Measurements from ENCODE around the gene RASL11A. TPM values are rescaled to one million over a fixed set of nuclear protein-coding genes. Genes with fewer than 3 reads are reported as not detected.

The RASL11A gene
- total RNA-seq, 2 donors from 2014 or later: 0.95 to 1.1 TPM

DNA sequence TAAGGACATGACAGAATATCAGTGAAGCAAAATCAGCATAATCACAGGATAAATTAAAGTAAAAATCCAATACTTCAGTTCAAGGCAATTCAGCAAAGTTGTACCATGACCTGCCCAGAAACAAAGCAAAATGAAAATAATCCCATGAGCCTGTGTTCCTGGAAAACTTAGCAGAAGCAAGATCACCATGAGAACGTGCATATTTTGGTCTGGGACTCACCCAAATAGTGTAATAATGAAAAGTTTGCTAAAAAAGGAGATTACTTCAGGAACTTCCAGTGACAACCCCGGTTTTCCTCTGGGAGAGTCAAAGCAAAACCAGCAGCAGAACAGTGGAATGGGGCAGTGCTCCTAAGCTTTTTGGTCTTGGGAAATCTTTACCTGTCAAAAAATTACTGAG is 34.2 kb upstream of the RASL11A start:
- H3K4me1 Mint-ChIP-seq: peaks cover under 1% of the 10 kb centered on the region
- no peak overlapping the region for H3K4me3 Mint-ChIP-seq
- H3K36me3 Mint-ChIP-seq (ENCODE audit: low read depth): no peaks in the 10 kb centered on the region

GRCh38 chr13:27242702-27243101 is 27.9 kb upstream of the RASL11A start:
- Mint-ChIP-seq H3K4me1 (peaks cover 7% of the 10 kb centered on the region), H3K27ac (no peak overlapping the region), H3K4me3 (no peak overlapping the region), H3K36me3 (ENCODE audit: low read depth) (no peaks in the 10 kb centered on the region), H3K9me3 (no peaks in the 10 kb centered on the region), H3K27me3 (ENCODE audit: insufficient read depth) (no peaks in the 10 kb centered on the region)
- H3K4me1 ChIP-seq (ENCODE audit: control insufficient read depth, insufficient read depth, low read length): no peaks in the 10 kb centered on the region
- H3K4me3 ChIP-seq (ENCODE audit: low read length): no peak overlapping the region
- no peak overlapping the region for H3K9ac ChIP-seq (ENCODE audit: extremely low read depth, low read length, poor library complexity, severe bottlenecking)
- no peaks in the 10 kb centered on the region for H3K9me3 ChIP-seq (ENCODE audit: control insufficient read depth, low read length)
- WGBS, 2 experiments (ENCODE audit: insufficient coverage in 1 of 2, insufficient read length in 1 of 2): 86 to 95% methylated on average over 1 to 5 of the region's 5 CpGs
- H3K27ac ChIP-seq (ENCODE audit: low read depth, low read length): no peak overlapping the region
- TF ChIP-seq, protein P1, sequence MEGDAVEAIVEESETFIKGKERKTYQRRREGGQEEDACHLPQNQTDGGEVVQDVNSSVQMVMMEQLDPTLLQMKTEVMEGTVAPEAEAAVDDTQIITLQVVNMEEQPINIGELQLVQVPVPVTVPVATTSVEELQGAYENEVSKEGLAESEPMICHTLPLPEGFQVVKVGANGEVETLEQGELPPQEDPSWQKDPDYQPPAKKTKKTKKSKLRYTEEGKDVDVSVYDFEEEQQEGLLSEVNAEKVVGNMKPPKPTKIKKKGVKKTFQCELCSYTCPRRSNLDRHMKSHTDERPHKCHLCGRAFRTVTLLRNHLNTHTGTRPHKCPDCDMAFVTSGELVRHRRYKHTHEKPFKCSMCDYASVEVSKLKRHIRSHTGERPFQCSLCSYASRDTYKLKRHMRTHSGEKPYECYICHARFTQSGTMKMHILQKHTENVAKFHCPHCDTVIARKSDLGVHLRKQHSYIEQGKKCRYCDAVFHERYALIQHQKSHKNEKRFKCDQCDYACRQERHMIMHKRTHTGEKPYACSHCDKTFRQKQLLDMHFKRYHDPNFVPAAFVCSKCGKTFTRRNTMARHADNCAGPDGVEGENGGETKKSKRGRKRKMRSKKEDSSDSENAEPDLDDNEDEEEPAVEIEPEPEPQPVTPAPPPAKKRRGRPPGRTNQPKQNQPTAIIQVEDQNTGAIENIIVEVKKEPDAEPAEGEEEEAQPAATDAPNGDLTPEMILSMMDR (conservative IDR thresholded peaks at IDR 0.05): no peak
- DNase-seq: no peak
- no peaks in the 10 kb centered on the region for H3K27me3 ChIP-seq (ENCODE audit: control insufficient read depth, insufficient read depth, low read length, poor library complexity, severe bottlenecking)
- H3K36me3 ChIP-seq (ENCODE audit: control insufficient read depth, insufficient read depth, low read length): no peaks in the 10 kb centered on the region

More for the DNA sequence above, 34.2 kb upstream of the RASL11A start:
- TF ChIP-seq, protein P1 (conservative IDR thresholded peaks at IDR 0.05): no peak
- Histone ChIP-seq H3K36me3 (ENCODE audit: control insufficient read depth, insufficient read depth, low read length) (no peaks in the 10 kb centered on the region), H3K9me3 (ENCODE audit: control insufficient read depth, low read length) (no peaks in the 10 kb centered on the region), H3K27me3 (ENCODE audit: control insufficient read depth, insufficient read depth, low read length, poor library complexity, severe bottlenecking) (no peaks in the 10 kb centered on the region), H3K4me1 (ENCODE audit: control insufficient read depth, insufficient read depth, low read length) (no peaks in the 10 kb centered on the region), H3K9ac (ENCODE audit: extremely low read depth, low read length, poor library complexity, severe bottlenecking) (no peak overlapping the region), H3K4me3 (ENCODE audit: low read length) (no peak overlapping the region), H3K27ac (ENCODE audit: low read depth, low read length) (no peak overlapping the region)
- DNase-seq: no peak
- H3K27ac Mint-ChIP-seq: no peak overlapping the region
- no peaks in the 10 kb centered on the region for H3K27me3 Mint-ChIP-seq (ENCODE audit: insufficient read depth)
- WGBS, 2 experiments (ENCODE audit: insufficient coverage in 1 of 2, insufficient read length in 1 of 2): 87 to 92% methylated on average over 2 of the region's 2 CpGs
- peaks cover 8% of the 10 kb centered on the region for H3K9me3 Mint-ChIP-seq

GRCh38 chr13:27245610-27246009 is 25.0 kb upstream of the RASL11A start:
- no peaks in the 10 kb centered on the region for H3K9me3 ChIP-seq (ENCODE audit: control insufficient read depth, low read length)
- Mint-ChIP-seq H3K4me1 (peaks cover 9% of the 10 kb centered on the region), H3K9me3 (no peaks in the 10 kb centered on the region), H3K4me3 (no peak overlapping the region), H3K27me3 (ENCODE audit: insufficient read depth) (no peaks in the 10 kb centered on the region), H3K27ac (no peak overlapping the region), H3K36me3 (ENCODE audit: low read depth) (no peaks in the 10 kb centered on the region)
- no peaks in the 10 kb centered on the region for H3K36me3 ChIP-seq (ENCODE audit: control insufficient read depth, insufficient read depth, low read length)
- H3K27me3 ChIP-seq (ENCODE audit: control insufficient read depth, insufficient read depth, low read length, poor library complexity, severe bottlenecking): no peaks in the 10 kb centered on the region
- 76 to 82% methylated on average over 7 of the region's 7 CpGs for WGBS, 2 experiments (ENCODE audit: insufficient coverage in 1 of 2, insufficient read length in 1 of 2)
- no peaks in the 10 kb centered on the region for H3K4me1 ChIP-seq (ENCODE audit: control insufficient read depth, insufficient read depth, low read length)
- TF ChIP-seq, protein P1 (conservative IDR thresholded peaks at IDR 0.05): no peak
- H3K9ac ChIP-seq (ENCODE audit: extremely low read depth, low read length, poor library complexity, severe bottlenecking): no peak overlapping the region
- H3K4me3 ChIP-seq (ENCODE audit: low read length): no peak overlapping the region
- DNase-seq: no peak
- no peak overlapping the region for H3K27ac ChIP-seq (ENCODE audit: low read depth, low read length)

All from endodermal cell (in vitro differentiated cells).